HCT116 (cell line): Measurements from ENCODE around the gene ADCY1.

Experiments
- EZH2 ChIP-seq: fragments of 200-600 bp; sonication (generic); IDR thresholded peaks from 2 replicates; pipeline ENCODE4 v1.6.1; 2017; ENCODE audit warnings: antibody characterized with exemption, mixed run types
- FOSL1 ChIP-seq: IDR thresholded peaks from 2 replicates; pipeline ENCODE4 v1.6.1; 2012; ENCODE audit warnings: low read depth
- POLR2A ChIP-seq: IDR thresholded peaks from 2 replicates; pipeline ENCODE4 v1.7.0; 2011; ENCODE audit warnings: borderline replicate concordance; ENCODE audit not compliant: insufficient read depth, insufficient read length; ENCODE audit errors: extremely low read depth
- POLR2AphosphoS5 ChIP-seq: IDR thresholded peaks from 2 replicates; pipeline ENCODE4 v1.6.1; 2011; ENCODE audit warnings: mild to moderate bottlenecking, low read depth, low read length, moderate library complexity
- RAD21 ChIP-seq: IDR thresholded peaks from 2 replicates; pipeline ENCODE4 v1.6.1; 2012; ENCODE audit warnings: low read depth, mild to moderate bottlenecking
- ZFX ChIP-seq: fragments of 450-650 bp; IDR thresholded peaks from 2 replicates; pipeline ENCODE4 v1.6.1; 2017
- ZNF274 ChIP-seq: fragments of 200-500 bp; sonication (Bioruptor generic); IDR thresholded peaks from 2 replicates; pipeline ENCODE4 v1.6.1; 2014; ENCODE audit warnings: mild to moderate bottlenecking, low read depth, low read length, inconsistent platforms
- TF ChIP-seq, protein P1 (sequence below), 3 experiments: fragments of 200-600 bp in 1 of 3; sonication (generic) in 1 of 3; IDR thresholded peaks in 2 of 3; conservative IDR thresholded peaks in 1 of 3; 2 replicates each; pipeline ENCODE4 v1.5.1; 2012 to 2017; ENCODE audit warnings: low read depth in 2 of 3, low read length in 2 of 3, antibody characterized with exemption in 1 of 3, borderline replicate concordance in 1 of 3, control low read depth in 1 of 3, mild to moderate bottlenecking in 1 of 3, mixed read lengths in 1 of 3, mixed run types in 1 of 3, moderate library complexity in 1 of 3; ENCODE audit not compliant: insufficient read depth in 1 of 3
- TF ChIP-seq, protein P2 (sequence below): IDR thresholded peaks from 2 replicates; pipeline ENCODE4 v1.6.1; 2012
- TF ChIP-seq, protein P3 (sequence below): IDR thresholded peaks from 2 replicates; pipeline ENCODE4 v1.6.1; 2012

DNA sequence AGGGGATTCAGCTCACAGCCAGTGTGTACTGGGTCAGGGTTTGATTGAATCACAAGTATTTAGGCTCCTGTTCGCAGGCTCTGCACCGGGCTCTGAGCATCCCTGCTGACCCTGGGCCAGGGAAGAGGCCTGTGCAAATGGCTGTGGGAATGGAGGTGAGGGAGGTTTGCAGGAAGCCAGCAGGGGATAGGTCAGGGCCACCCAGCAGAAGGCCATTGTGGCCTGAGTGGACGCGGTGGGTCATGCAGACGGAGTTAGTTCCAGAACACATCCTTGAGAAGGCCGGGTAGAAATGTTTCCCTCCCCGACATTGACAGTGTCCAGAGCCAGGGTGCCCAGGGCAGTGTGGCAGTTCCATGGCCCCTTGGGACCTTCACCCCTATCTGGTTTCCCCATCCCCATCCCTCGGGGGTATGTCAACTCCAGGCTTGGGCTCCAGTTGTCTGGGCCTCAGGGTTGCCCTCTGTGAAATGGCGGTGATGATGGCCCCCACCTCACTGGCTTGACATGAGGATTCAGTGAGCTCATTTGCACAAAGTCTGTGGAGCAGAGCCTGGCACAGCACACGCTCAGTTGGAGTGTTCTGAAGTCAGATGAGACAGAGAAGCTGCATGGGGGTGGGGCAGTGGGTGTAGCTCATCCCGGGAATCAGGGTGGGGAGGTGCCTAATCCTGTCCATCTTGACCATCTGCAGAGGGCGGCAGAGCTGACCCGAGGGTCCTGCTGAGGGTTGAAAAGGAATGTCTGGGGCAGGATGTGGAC lies 107.6 kb downstream of the ADCY1 start:
- TF ChIP-seq, protein P1, sequence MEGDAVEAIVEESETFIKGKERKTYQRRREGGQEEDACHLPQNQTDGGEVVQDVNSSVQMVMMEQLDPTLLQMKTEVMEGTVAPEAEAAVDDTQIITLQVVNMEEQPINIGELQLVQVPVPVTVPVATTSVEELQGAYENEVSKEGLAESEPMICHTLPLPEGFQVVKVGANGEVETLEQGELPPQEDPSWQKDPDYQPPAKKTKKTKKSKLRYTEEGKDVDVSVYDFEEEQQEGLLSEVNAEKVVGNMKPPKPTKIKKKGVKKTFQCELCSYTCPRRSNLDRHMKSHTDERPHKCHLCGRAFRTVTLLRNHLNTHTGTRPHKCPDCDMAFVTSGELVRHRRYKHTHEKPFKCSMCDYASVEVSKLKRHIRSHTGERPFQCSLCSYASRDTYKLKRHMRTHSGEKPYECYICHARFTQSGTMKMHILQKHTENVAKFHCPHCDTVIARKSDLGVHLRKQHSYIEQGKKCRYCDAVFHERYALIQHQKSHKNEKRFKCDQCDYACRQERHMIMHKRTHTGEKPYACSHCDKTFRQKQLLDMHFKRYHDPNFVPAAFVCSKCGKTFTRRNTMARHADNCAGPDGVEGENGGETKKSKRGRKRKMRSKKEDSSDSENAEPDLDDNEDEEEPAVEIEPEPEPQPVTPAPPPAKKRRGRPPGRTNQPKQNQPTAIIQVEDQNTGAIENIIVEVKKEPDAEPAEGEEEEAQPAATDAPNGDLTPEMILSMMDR (IDR thresholded peaks at IDR 0.05 in 2 of 3, conservative IDR thresholded peaks at IDR 0.05 in 1 of 3; ENCODE audit: borderline replicate concordance in 1 of 3, insufficient read depth in 1 of 3, low read depth in 2 of 3, low read length in 2 of 3) = no peak
- TF ChIP-seq POLR2A = no peak
- TF ChIP-seq POLR2AphosphoS5 = no peak
- TF ChIP-seq, protein P2, sequence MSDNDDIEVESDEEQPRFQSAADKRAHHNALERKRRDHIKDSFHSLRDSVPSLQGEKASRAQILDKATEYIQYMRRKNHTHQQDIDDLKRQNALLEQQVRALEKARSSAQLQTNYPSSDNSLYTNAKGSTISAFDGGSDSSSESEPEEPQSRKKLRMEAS = no peak
- TF ChIP-seq, protein P3, sequence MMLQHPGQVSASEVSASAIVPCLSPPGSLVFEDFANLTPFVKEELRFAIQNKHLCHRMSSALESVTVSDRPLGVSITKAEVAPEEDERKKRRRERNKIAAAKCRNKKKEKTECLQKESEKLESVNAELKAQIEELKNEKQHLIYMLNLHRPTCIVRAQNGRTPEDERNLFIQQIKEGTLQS = no peak
- TF ChIP-seq ZNF274 = no peak
- TF ChIP-seq EZH2 = no peak
- no peak for TF ChIP-seq FOSL1
- no peak for TF ChIP-seq ZFX
- TF ChIP-seq RAD21 = no peak
